Renal cortex interstitium (tissue), 11 donors: ENCODE results near the gene PSG5. TPM values are rescaled to one million over a fixed set of nuclear protein-coding genes. Genes with fewer than 3 reads are reported as not detected.
"Not testable (repeated sequence)": the region's sequence is repeated elsewhere in the genome, so short reads cannot be mapped to it uniquely, and the experiment has no call there.

Experiments
- DNase-seq, 11 donors: peaks; one replicate each; pipeline ENCODE4 v3.0.0-alpha.2; 2013; ENCODE audit warnings: low read depth in 9 of 11, low spot score in 4 of 11; ENCODE audit errors: extremely low read depth in 1 of 11
- polyA plus RNA-seq, 3 donors: library from polyadenylated mRNA; unstranded; fragments of 120-200 nt; gene quantifications; one replicate each; pipeline ENCODE4 v1.2.1, GENCODE V29; 2013; ENCODE audit not compliant: insufficient read length in 3 of 3

The PSG5 gene
- polyA plus RNA-seq, 3 donors, result 0.18 TPM; not detected in 2

DNA sequence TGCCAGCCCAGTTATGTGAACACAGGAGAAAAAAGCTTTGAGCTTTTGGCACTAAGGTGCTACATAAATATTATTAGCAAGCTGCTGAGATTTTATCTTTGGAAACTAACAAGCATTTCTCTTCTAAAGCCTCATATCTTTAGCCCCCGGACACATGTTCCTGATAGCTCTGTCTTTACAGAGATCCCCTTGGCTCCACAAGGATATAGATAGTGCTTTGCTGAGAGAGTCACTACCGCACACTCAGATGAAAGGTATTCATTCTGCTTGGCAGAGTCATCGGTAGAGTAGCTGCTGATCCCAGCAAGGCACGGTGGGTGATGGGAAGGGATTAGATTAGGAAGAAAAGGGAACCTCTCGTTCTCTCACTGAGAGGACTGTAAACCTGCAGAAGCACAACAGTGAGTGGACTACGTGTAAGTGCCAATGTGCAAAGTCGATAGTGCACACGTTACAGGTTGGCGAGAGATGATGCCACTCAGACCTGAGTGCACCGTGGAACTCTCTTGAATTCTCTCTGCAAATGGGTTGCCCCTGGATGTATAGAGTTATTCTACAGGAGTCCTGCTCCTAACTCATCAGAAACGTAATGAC lies 65.8 kb downstream of the PSG5 start:
- not testable (repeated sequence) for DNase-seq

GRCh38 chr19:43119526-43119925 lies 66.8 kb downstream of the PSG5 start:
- DNase-seq, result not testable (repeated sequence)

Other genes with a start within 250 kb of the PSG5 start
- not detected for gene PSG7, start 249.3 kb downstream of the PSG5 start, polyA plus RNA-seq
- gene PSG11, start 160.1 kb downstream of the PSG5 start, polyA plus RNA-seq, result under 1 TPM in 2 of 3 donors, not detected in 1; 0.24 to 0.30 TPM
- gene PSG2, start 103.8 kb downstream of the PSG5 start, polyA plus RNA-seq, result under 1 TPM in 1 of 3 donors, not detected in 2; 0.25 TPM
- gene PSG4, start 19.1 kb upstream of the PSG5 start, polyA plus RNA-seq, result under 1 TPM in 1 of 3 donors, not detected in 2; 0.14 TPM
- gene PSG9, start 83.0 kb upstream of the PSG5 start, polyA plus RNA-seq, result under 1 TPM in 2 of 3 donors, not detected in 1; 0.06 to 0.26 TPM
- gene CD177, start 167.2 kb upstream of the PSG5 start, polyA plus RNA-seq, result under 1 TPM; 0.15 to 0.50 (median 0.20) TPM
- not detected for gene TEX101, start 228.4 kb upstream of the PSG5 start, polyA plus RNA-seq